ENCODE data around the gene DUSP10.

Gene DUSP10

GRCh38 chr1:221672239-221672645 lies 69.6 kb downstream of the DUSP10 start:
- H3K36me3 ChIP-seq (ENCODE audit: low read length): no peaks in the 10 kb centered on the region
- TF ChIP-seq CTCF (IDR thresholded peaks at IDR 0.05; ENCODE audit: insufficient read depth, low read length, poor library complexity, severe bottlenecking): no peak
- H3K9me3 ChIP-seq (ENCODE audit: insufficient read depth, low read length): no peaks in the 10 kb centered on the region
- H3K27ac ChIP-seq (ENCODE audit: low read depth, low read length): no peak overlapping the region
- H3K79me2 ChIP-seq (ENCODE audit: insufficient read depth, low read length): no peaks in the 10 kb centered on the region
- no peaks in the 10 kb centered on the region for H3K9me2 ChIP-seq (replicated peaks; ENCODE audit: insufficient read depth, low read length)
- no peaks in the 10 kb centered on the region for H3F3A ChIP-seq (ENCODE audit: insufficient read depth)
- H3K9ac ChIP-seq (ENCODE audit: low read length): no peak overlapping the region
- no peak overlapping the region for H3K4me2 ChIP-seq (ENCODE audit: low read depth, low read length, poor library complexity, severe bottlenecking)
- no peak overlapping the region for H3K4me3 ChIP-seq (ENCODE audit: insufficient read depth, low read length, poor library complexity, severe bottlenecking)
- H2AFZ ChIP-seq (ENCODE audit: low read depth, low read length, severe bottlenecking): no peak overlapping the region
- H3K27me3 ChIP-seq (ENCODE audit: low read length): no peaks in the 10 kb centered on the region
- no peaks in the 10 kb centered on the region for H4K20me1 ChIP-seq (ENCODE audit: low read depth, low read length)

- Histone ChIP-seq H3K4me3 (ENCODE audit: insufficient read depth, low read length, poor library complexity, severe bottlenecking) (no peak overlapping the region), H3K27me3 (ENCODE audit: low read length) (no peaks in the 10 kb centered on the region), H3K27ac (ENCODE audit: low read depth, low read length) (no peak overlapping the region), H3K9ac (ENCODE audit: low read length) (no peak overlapping the region), H3K9me3 (ENCODE audit: insufficient read depth, low read length) (no peaks in the 10 kb centered on the region), H3F3A (ENCODE audit: insufficient read depth) (no peaks in the 10 kb centered on the region), H3K36me3 (ENCODE audit: low read length) (no peaks in the 10 kb centered on the region), H3K79me2 (ENCODE audit: insufficient read depth, low read length) (no peaks in the 10 kb centered on the region), H2AFZ (ENCODE audit: low read depth, low read length, severe bottlenecking) (no peak overlapping the region), H4K20me1 (ENCODE audit: low read depth, low read length) (no peaks in the 10 kb centered on the region), H3K9me2 (replicated peaks; ENCODE audit: insufficient read depth, low read length) (no peaks in the 10 kb centered on the region), H3K4me2 (ENCODE audit: low read depth, low read length, poor library complexity, severe bottlenecking) (no peak overlapping the region)
- TF ChIP-seq CTCF (IDR thresholded peaks at IDR 0.05; ENCODE audit: insufficient read depth, low read length, poor library complexity, severe bottlenecking) (no peak), EZH2phosphoT487 (conservative IDR thresholded peaks at IDR 0.05; ENCODE audit: low read length) (no peak)
These were observed 71.8 kb downstream of the DUSP10 start for GRCh38 chr1:221670081-221670480.

GRCh38 chr1:221669441-221669840 lies 72.4 kb downstream of the DUSP10 start:
- Histone ChIP-seq H3F3A (ENCODE audit: insufficient read depth) (no peaks in the 10 kb centered on the region), H3K27me3 (ENCODE audit: low read length) (no peaks in the 10 kb centered on the region), H2AFZ (ENCODE audit: low read depth, low read length, severe bottlenecking) (no peak overlapping the region), H3K4me2 (ENCODE audit: low read depth, low read length, poor library complexity, severe bottlenecking) (no peak overlapping the region), H3K79me2 (ENCODE audit: insufficient read depth, low read length) (no peaks in the 10 kb centered on the region), H3K9ac (ENCODE audit: low read length) (no peak overlapping the region), H3K9me2 (replicated peaks; ENCODE audit: insufficient read depth, low read length) (no peaks in the 10 kb centered on the region), H3K27ac (ENCODE audit: low read depth, low read length) (no peak overlapping the region), H4K20me1 (ENCODE audit: low read depth, low read length) (no peaks in the 10 kb centered on the region), H3K36me3 (ENCODE audit: low read length) (no peaks in the 10 kb centered on the region), H3K9me3 (ENCODE audit: insufficient read depth, low read length) (no peaks in the 10 kb centered on the region), H3K4me3 (ENCODE audit: insufficient read depth, low read length, poor library complexity, severe bottlenecking) (no peak overlapping the region)
- TF ChIP-seq EZH2phosphoT487 (conservative IDR thresholded peaks at IDR 0.05; ENCODE audit: low read length) (no peak), CTCF (IDR thresholded peaks at IDR 0.05; ENCODE audit: insufficient read depth, low read length, poor library complexity, severe bottlenecking) (no peak)

GRCh38 chr1:221667504-221667903 lies 74.4 kb downstream of the DUSP10 start:
- no peaks in the 10 kb centered on the region for H3K36me3 ChIP-seq (ENCODE audit: low read length)
- H3K79me2 ChIP-seq (ENCODE audit: insufficient read depth, low read length): no peaks in the 10 kb centered on the region
- H3K4me3 ChIP-seq (ENCODE audit: insufficient read depth, low read length, poor library complexity, severe bottlenecking): no peak overlapping the region
- no peaks in the 10 kb centered on the region for H4K20me1 ChIP-seq (ENCODE audit: low read depth, low read length)
- no peaks in the 10 kb centered on the region for H3K9me3 ChIP-seq (ENCODE audit: insufficient read depth, low read length)
- no peak overlapping the region for H3K4me2 ChIP-seq (ENCODE audit: low read depth, low read length, poor library complexity, severe bottlenecking)
- no peak overlapping the region for H2AFZ ChIP-seq (ENCODE audit: low read depth, low read length, severe bottlenecking)
- H3K27ac ChIP-seq (ENCODE audit: low read depth, low read length): no peak overlapping the region
- TF ChIP-seq CTCF (IDR thresholded peaks at IDR 0.05; ENCODE audit: insufficient read depth, low read length, poor library complexity, severe bottlenecking) (no peak), EZH2phosphoT487 (conservative IDR thresholded peaks at IDR 0.05; ENCODE audit: low read length) (no peak)
- no peaks in the 10 kb centered on the region for H3K9me2 ChIP-seq (replicated peaks; ENCODE audit: insufficient read depth, low read length)
- H3K9ac ChIP-seq (ENCODE audit: low read length): no peak overlapping the region
- no peaks in the 10 kb centered on the region for H3K27me3 ChIP-seq (ENCODE audit: low read length)
- H3F3A ChIP-seq (ENCODE audit: insufficient read depth): no peaks in the 10 kb centered on the region
